22Rv1 (cell line): ENCODE measurements around the gene ABO.
"Not testable (repeated sequence)": the region's sequence is repeated elsewhere in the genome, so short reads cannot be mapped to it uniquely, and the experiment has no call there.

Source experiments
- ZFX ChIP-seq: fragments of 450-650 bp; IDR thresholded peaks from 2 replicates; pipeline ENCODE4 v1.6.1; 2017; ENCODE audit warnings: antibody characterized with exemption, borderline replicate concordance
- TF ChIP-seq, protein P1 (sequence below): fragments of 450-650 bp; IDR thresholded peaks from 2 replicates; pipeline ENCODE4 v1.5.1; 2017; ENCODE audit warnings: mild to moderate bottlenecking

DNA sequence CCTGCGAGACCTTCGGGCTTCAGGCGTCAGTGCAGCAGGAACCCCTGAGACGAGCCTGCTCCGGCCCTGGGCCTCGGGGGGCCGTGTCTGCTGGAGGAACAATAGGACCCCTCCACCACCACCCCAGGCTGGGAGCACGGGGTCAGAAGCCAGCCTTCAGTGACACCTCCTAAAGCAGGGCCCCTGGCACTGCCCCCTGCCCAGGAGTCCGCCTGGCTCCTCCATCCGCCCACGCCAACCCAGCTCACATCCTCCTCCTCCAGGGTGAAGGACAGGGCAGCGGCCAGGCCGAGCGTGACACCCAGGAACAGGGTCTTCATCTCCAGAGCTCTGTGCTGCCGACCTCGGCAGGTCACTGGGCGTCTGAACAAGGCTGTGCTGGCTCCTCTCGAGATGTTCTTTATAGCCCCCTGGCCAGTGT is 66.1 kb downstream of the ABO start, which contains the start of gene OBP2B:
- TF ChIP-seq, protein P1, sequence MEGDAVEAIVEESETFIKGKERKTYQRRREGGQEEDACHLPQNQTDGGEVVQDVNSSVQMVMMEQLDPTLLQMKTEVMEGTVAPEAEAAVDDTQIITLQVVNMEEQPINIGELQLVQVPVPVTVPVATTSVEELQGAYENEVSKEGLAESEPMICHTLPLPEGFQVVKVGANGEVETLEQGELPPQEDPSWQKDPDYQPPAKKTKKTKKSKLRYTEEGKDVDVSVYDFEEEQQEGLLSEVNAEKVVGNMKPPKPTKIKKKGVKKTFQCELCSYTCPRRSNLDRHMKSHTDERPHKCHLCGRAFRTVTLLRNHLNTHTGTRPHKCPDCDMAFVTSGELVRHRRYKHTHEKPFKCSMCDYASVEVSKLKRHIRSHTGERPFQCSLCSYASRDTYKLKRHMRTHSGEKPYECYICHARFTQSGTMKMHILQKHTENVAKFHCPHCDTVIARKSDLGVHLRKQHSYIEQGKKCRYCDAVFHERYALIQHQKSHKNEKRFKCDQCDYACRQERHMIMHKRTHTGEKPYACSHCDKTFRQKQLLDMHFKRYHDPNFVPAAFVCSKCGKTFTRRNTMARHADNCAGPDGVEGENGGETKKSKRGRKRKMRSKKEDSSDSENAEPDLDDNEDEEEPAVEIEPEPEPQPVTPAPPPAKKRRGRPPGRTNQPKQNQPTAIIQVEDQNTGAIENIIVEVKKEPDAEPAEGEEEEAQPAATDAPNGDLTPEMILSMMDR = not testable (repeated sequence)
- TF ChIP-seq ZFX = not testable (repeated sequence)
